ENCODE measurements around the gene YEATS2. TPM values are rescaled to one million over a fixed set of nuclear protein-coding genes. Genes with fewer than 3 reads are reported as not detected.

YEATS2 gene
- total and polyA plus RNA-seq, 12 donors, result 4.9 to 27.1 (median 14.0) TPM

GRCh38 chr3:183854318-183855035 lies 156.9 kb downstream of the YEATS2 start:
- 76 to 94% (median 90%) methylated on average over 4 of the region's 4 CpGs for WGBS, 4 donors
- Histone ChIP-seq H3K9me3 (replicated peaks in 1 of 3) (no peaks in the 10 kb centered on the region), H3K36me3 (replicated peaks in 1 of 2) (no peaks in the 10 kb centered on the region), H3K27me3 (no peaks in the 10 kb centered on the region), H3K4me3 (no peak overlapping the region), H3K4me1 (replicated peaks in 1 of 2) (no peaks in the 10 kb centered on the region), H3K27ac (no peak overlapping the region)
- intact Hi-C loops (cut with DNase I), result no loop called here
- no peak for DNase-seq
- TF ChIP-seq POLR2A (IDR thresholded peaks at IDR 0.05), result no peak
- TF ChIP-seq, protein P1, sequence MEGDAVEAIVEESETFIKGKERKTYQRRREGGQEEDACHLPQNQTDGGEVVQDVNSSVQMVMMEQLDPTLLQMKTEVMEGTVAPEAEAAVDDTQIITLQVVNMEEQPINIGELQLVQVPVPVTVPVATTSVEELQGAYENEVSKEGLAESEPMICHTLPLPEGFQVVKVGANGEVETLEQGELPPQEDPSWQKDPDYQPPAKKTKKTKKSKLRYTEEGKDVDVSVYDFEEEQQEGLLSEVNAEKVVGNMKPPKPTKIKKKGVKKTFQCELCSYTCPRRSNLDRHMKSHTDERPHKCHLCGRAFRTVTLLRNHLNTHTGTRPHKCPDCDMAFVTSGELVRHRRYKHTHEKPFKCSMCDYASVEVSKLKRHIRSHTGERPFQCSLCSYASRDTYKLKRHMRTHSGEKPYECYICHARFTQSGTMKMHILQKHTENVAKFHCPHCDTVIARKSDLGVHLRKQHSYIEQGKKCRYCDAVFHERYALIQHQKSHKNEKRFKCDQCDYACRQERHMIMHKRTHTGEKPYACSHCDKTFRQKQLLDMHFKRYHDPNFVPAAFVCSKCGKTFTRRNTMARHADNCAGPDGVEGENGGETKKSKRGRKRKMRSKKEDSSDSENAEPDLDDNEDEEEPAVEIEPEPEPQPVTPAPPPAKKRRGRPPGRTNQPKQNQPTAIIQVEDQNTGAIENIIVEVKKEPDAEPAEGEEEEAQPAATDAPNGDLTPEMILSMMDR (IDR thresholded peaks at IDR 0.05), result no peak

GRCh38 chr3:183857863-183858262 lies 160.3 kb downstream of the YEATS2 start:
- H3K36me3 ChIP-seq (replicated peaks in 1 of 2), result peaks cover 0 to 24% of the 10 kb centered on the region in 2 donors
- H3K4me1 ChIP-seq (replicated peaks in 1 of 2), result no peaks in the 10 kb centered on the region
- H3K27ac ChIP-seq, result no peak overlapping the region
- no peaks in the 10 kb centered on the region for H3K27me3 ChIP-seq
- no peak overlapping the region for H3K4me3 ChIP-seq
- no peak for DNase-seq
- intact Hi-C loops (cut with DNase I), result no loop called here
- no peaks in the 10 kb centered on the region for H3K9me3 ChIP-seq (replicated peaks in 1 of 3)
- no peak for TF ChIP-seq POLR2A (IDR thresholded peaks at IDR 0.05)
- TF ChIP-seq, protein P1 (IDR thresholded peaks at IDR 0.05), result no peak
- WGBS, 4 donors, result 87 to 98% (median 95%) methylated on average over 3 of the region's 3 CpGs

Other genes with a start within 250 kb of the YEATS2 start
- 1 to 10 TPM in 7 of 9 donors, under 1 TPM in 2; 0.72 to 7.5 (median 2.7) TPM for gene KLHL6, start 142.1 kb upstream of the YEATS2 start, total RNA-seq
- gene KLHL6, start 142.1 kb upstream of the YEATS2 start, polyA plus RNA-seq, result 1 to 10 TPM in 2 of 3 donors, under 1 TPM in 1; 0.34 to 2.9 (median 1.2) TPM
- gene KLHL24, start 62.2 kb upstream of the YEATS2 start, total RNA-seq, result 100 to 1,000 TPM in 1 of 9 donors, 10 to 100 TPM in 8; 27.5 to 150 (median 56.7) TPM
- gene KLHL24, start 62.2 kb upstream of the YEATS2 start, polyA plus RNA-seq, result 10 to 100 TPM in 2 of 3 donors, 1 to 10 TPM in 1; 4.9 to 13.6 (median 12.9) TPM
- gene MAP6D1, start 127.8 kb downstream of the YEATS2 start, total RNA-seq, result 1 to 10 TPM in 7 of 9 donors, under 1 TPM in 1, not detected in 1; 0.52 to 3.0 (median 1.7) TPM
- 1 to 10 TPM in 1 of 3 donors, under 1 TPM in 1, not detected in 1; 0.27 to 2.5 TPM for gene MAP6D1, start 127.8 kb downstream of the YEATS2 start, polyA plus RNA-seq
- 10 to 100 TPM; 29.4 to 83.4 (median 45.3) TPM for gene PARL, start 187.1 kb downstream of the YEATS2 start, total RNA-seq
- 100 to 1,000 TPM in 2 of 3 donors, 10 to 100 TPM in 1; 56.4 to 119 (median 116) TPM for gene PARL, start 187.1 kb downstream of the YEATS2 start, polyA plus RNA-seq